GM12872 (cell line): ENCODE measurements around the gene MBTD1.

Source experiments
- TF ChIP-seq, protein P1 (sequence below): IDR thresholded peaks from 3 replicates; pipeline ENCODE4 v1.5.1; 2011; ENCODE audit warnings: low read depth, mild to moderate bottlenecking, low read length, moderate library complexity; ENCODE audit not compliant: insufficient read depth

MBTD1 gene

DNA sequence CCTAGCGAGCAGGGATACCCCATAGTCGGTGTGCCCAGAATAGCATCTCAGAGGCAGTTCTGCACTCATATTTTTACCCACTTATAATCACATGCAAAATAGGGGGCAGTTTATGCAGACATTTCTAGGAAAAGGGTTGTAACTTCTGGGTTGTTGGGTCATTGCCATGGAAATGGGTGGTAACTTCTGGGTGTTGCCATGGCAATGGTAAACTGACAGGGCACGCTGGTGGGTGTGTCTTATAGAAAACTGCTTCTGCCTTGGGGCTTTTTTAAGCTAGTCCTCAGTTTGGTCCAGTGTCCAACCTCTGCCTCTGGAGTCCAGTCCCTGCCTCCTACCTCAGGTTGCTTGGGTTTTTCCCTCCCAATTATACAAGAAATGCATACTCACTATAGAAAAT lies 131.8 kb downstream of the MBTD1 start:
- TF ChIP-seq, protein P1, sequence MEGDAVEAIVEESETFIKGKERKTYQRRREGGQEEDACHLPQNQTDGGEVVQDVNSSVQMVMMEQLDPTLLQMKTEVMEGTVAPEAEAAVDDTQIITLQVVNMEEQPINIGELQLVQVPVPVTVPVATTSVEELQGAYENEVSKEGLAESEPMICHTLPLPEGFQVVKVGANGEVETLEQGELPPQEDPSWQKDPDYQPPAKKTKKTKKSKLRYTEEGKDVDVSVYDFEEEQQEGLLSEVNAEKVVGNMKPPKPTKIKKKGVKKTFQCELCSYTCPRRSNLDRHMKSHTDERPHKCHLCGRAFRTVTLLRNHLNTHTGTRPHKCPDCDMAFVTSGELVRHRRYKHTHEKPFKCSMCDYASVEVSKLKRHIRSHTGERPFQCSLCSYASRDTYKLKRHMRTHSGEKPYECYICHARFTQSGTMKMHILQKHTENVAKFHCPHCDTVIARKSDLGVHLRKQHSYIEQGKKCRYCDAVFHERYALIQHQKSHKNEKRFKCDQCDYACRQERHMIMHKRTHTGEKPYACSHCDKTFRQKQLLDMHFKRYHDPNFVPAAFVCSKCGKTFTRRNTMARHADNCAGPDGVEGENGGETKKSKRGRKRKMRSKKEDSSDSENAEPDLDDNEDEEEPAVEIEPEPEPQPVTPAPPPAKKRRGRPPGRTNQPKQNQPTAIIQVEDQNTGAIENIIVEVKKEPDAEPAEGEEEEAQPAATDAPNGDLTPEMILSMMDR = no peak
